Measurements from ENCODE around the gene RELL1.

The RELL1 gene

GRCh38 chr4:37635155-37635554 is 51.0 kb downstream of the RELL1 start:
- no peak overlapping the region for H3K4me3 ChIP-seq (ENCODE audit: low read depth, low read length)
- TF ChIP-seq ZBTB17 (tag by site-specific recombination; IDR thresholded peaks at IDR 0.05) (no peak), ZNF140 (tag by site-specific recombination; IDR thresholded peaks at IDR 0.05) (no peak), ZNF266 (tag by site-specific recombination; IDR thresholded peaks at IDR 0.05; ENCODE audit: low read depth) (no peak), ZNF645 (tag by site-specific recombination; IDR thresholded peaks at IDR 0.05) (no peak), ZNF280D (tag by site-specific recombination; IDR thresholded peaks at IDR 0.05) (no peak), ZNF747 (tag by site-specific recombination; IDR thresholded peaks at IDR 0.05) (no peak)
- POLR2A ChIA-PET = no interaction called here
- no peaks in the 10 kb centered on the region for H3K9me3 ChIP-seq (ENCODE audit: control insufficient read depth, insufficient read depth, low read depth, low read length)
- no peaks in the 10 kb centered on the region for H3K4me1 ChIP-seq (ENCODE audit: control insufficient read depth, insufficient read depth, low read length)
- peaks cover 0 to 45% of the 10 kb centered on the region in 2 experiments; a peak in 2 of 3 replicates for H3K36me3 ChIP-seq (ENCODE audit: control insufficient read depth in 2 of 2, insufficient read depth in 1 of 2, low read length in 2 of 2)
- CTCF ChIA-PET = no interaction called here
- H3K27ac ChIP-seq (ENCODE audit: extremely low read depth, low read depth, low read length) = no peak overlapping the region

- no peaks in the 10 kb centered on the region for H3K9me3 ChIP-seq (ENCODE audit: control insufficient read depth, insufficient read depth, low read depth, low read length)
- TF ChIP-seq ZNF624 (tag by site-specific recombination; IDR thresholded peaks at IDR 0.05) = no peak
- H3K36me3 ChIP-seq (ENCODE audit: control insufficient read depth in 2 of 2, insufficient read depth in 1 of 2, low read length in 2 of 2) = peaks cover 0 to 48% of the 10 kb centered on the region in 2 experiments; a peak in 2 of 3 replicates
- POLR2A ChIA-PET = no interaction called here
- no peaks in the 10 kb centered on the region for H3K4me1 ChIP-seq (ENCODE audit: control insufficient read depth, insufficient read depth, low read length)
- CTCF ChIA-PET = no interaction called here
- H3K4me3 ChIP-seq (ENCODE audit: low read depth, low read length) = no peak overlapping the region
- H3K27ac ChIP-seq (ENCODE audit: extremely low read depth, low read depth, low read length) = no peak overlapping the region
Observed at GRCh38 chr4:37634180-37634579, 52.0 kb downstream of the RELL1 start.

DNA sequence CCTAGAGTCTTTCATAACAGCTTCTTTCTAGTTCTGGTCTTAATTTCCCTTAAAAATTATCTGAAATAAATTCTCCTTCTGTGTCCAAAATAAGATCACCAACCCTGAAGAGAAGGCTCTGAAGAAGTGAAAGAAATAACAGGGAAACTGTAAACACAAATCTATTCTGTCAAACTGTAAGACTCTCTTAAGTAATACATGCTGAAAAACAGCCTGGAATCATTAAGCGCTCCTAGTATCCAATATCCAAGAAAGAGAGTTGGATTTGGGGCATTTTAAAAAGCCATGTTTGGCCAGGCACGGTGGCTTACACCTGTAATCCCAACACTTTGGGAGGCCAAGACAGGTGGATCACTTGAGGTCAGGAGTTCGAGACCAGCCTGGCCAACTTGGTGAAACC is 53.3 kb downstream of the RELL1 start:
- Histone ChIP-seq H3K36me3 (ENCODE audit: control insufficient read depth in 2 of 2, insufficient read depth in 1 of 2, low read length in 2 of 2) (peaks cover 0 to 45% of the 10 kb centered on the region in 2 experiments; a peak in 2 of 3 replicates), H3K4me1 (ENCODE audit: control insufficient read depth, insufficient read depth, low read length) (no peaks in the 10 kb centered on the region), H3K27ac (ENCODE audit: extremely low read depth, low read depth, low read length) (no peak overlapping the region), H3K9me3 (ENCODE audit: control insufficient read depth, insufficient read depth, low read depth, low read length) (no peaks in the 10 kb centered on the region), H3K4me3 (ENCODE audit: low read depth, low read length) (no peak overlapping the region)
- POLR2A ChIA-PET = no interaction called here
- TF ChIP-seq CTCF (tag by site-specific recombination; IDR thresholded peaks at IDR 0.05) (no peak), ZFHX2 (tag by site-specific recombination; conservative IDR thresholded peaks at IDR 0.05) (no peak), TCF7L2 (IDR thresholded peaks at IDR 0.05; ENCODE audit: borderline replicate concordance, low read depth, low read length) (no peak), ZNF830 (tag by site-specific recombination; IDR thresholded peaks at IDR 0.05; ENCODE audit: low read depth) (no peak), YY1 (tag by site-specific recombination; IDR thresholded peaks at IDR 0.05) (no peak), ZNF24 (tag by site-specific recombination; IDR thresholded peaks at IDR 0.05) (no peak), ZNF514 (tag by site-specific recombination; IDR thresholded peaks at IDR 0.05) (no peak), ZNF23 (tag by site-specific recombination; IDR thresholded peaks at IDR 0.05; ENCODE audit: borderline replicate concordance) (no peak), ZNF837 (tag by site-specific recombination; IDR thresholded peaks at IDR 0.05) (no peak), ZNF645 (tag by site-specific recombination; IDR thresholded peaks at IDR 0.05) (no peak), ZNF26 (tag by site-specific recombination; IDR thresholded peaks at IDR 0.05) (no peak), ZNF585B (tag by site-specific recombination; IDR thresholded peaks at IDR 0.05) (no peak)
- CTCF ChIA-PET = no interaction called here
